IMR-90 (cell line): Measurements from ENCODE around the gene RAB25. TPM values are rescaled to one million over a fixed set of nuclear protein-coding genes. Genes with fewer than 3 reads are reported as not detected.

ENCODE experiments used
- ATAC-seq: fragments of 200-7000 bp; cut with Tn5 transposase; 2 replicates; pipeline ENCODE4 v1.9.1; 2020; ENCODE audit warnings: low read depth, mild to moderate bottlenecking, moderate library complexity
- BruUV-seq: library from RNA; stranded (reverse); fragments of 400-500 nt; replicated peaks from 2 replicates; lab custom pipeline; 2021; lab: Mats Ljungman, UMichigan
- CTCF ChIA-PET: fragments of 300-600 bp; formaldehyde crosslinking; extraction: SDS; loops from one replicate; lab custom pipeline; 2021; ENCODE audit warnings: antibody characterized with exemption; lab: Yijun Ruan, JAX
- POLR2A ChIA-PET: fragments of 300-600 bp; sonication (Branson Sonifier 250); formaldehyde crosslinking; loops from one replicate; lab custom pipeline; 2022; ENCODE audit warnings: antibody characterized with exemption; ENCODE audit not compliant: unreplicated experiment; lab: Charles Lee
- DNase-seq: peaks from one replicate; pipeline ENCODE4 v3.0.0; 2013
- H2AFZ ChIP-seq: replicated peaks from 2 replicates; pipeline ENCODE3; 2013; ENCODE audit warnings: low read length, mild to moderate bottlenecking; ENCODE audit not compliant: poor library complexity
- H2AK5ac ChIP-seq: 2 replicates; pipeline ENCODE4 v1.6.1; 2013; ENCODE audit warnings: low read depth, low read length, inconsistent platforms
- H2AK9ac ChIP-seq: replicated peaks from 2 replicates; pipeline ENCODE3; 2013; ENCODE audit warnings: mild to moderate bottlenecking, low read depth, low read length, moderate library complexity; ENCODE audit not compliant: poor library complexity
- H2BK120ac ChIP-seq: 2 replicates; pipeline ENCODE4 v1.6.1; 2013; ENCODE audit warnings: low read depth, low read length, inconsistent platforms
- H2BK15ac ChIP-seq: 3 replicates; pipeline ENCODE4 v1.6.1; 2013; ENCODE audit warnings: low read depth, low read length, inconsistent platforms
- H2BK20ac ChIP-seq: 2 replicates; pipeline ENCODE4 v1.6.1; 2013; ENCODE audit warnings: low read depth, mild to moderate bottlenecking, inconsistent platforms, low read length, moderate library complexity
- H2BK5ac ChIP-seq: 2 replicates; pipeline ENCODE4 v1.6.1; 2013; ENCODE audit warnings: mild to moderate bottlenecking, low read depth, low read length, inconsistent platforms; ENCODE audit not compliant: poor library complexity, severe bottlenecking
- H3K14ac ChIP-seq: replicated peaks from 2 replicates; pipeline ENCODE4 v1.6.1; 2013; ENCODE audit warnings: low read depth, low read length, inconsistent platforms
- H3K18ac ChIP-seq: 2 replicates; pipeline ENCODE4 v1.6.1; 2013; ENCODE audit warnings: low read depth, low read length, control low read depth
- H3K23ac ChIP-seq: 2 replicates; pipeline ENCODE4 v1.6.1; 2013; ENCODE audit warnings: low read depth, low read length, inconsistent platforms
- H3K27ac ChIP-seq: 2 replicates; pipeline ENCODE4 v1.5.1; 2013; ENCODE audit warnings: mild to moderate bottlenecking, control low read depth, low read length; ENCODE audit not compliant: insufficient read depth
- H3K27me3 ChIP-seq: 2 replicates; pipeline ENCODE4 v1.6.1; 2013; ENCODE audit warnings: low read length; ENCODE audit not compliant: control insufficient read depth, insufficient read depth
- H3K36me3 ChIP-seq: 2 replicates; pipeline ENCODE4 v1.6.1; 2013; ENCODE audit warnings: low read length, mixed read lengths; ENCODE audit not compliant: control insufficient read depth, insufficient read depth
- H3K4ac ChIP-seq: 2 replicates; pipeline ENCODE4 v1.6.1; 2013; ENCODE audit warnings: low read depth, low read length, inconsistent platforms
- H3K4me1 ChIP-seq: 2 replicates; pipeline ENCODE4 v1.6.1; 2013; ENCODE audit warnings: low read length, mixed read lengths; ENCODE audit not compliant: control insufficient read depth, insufficient read depth
- H3K4me2 ChIP-seq: 2 replicates; pipeline ENCODE4 v1.6.1; 2013; ENCODE audit warnings: low read depth, mild to moderate bottlenecking, control low read depth, low read length, moderate library complexity
- H3K4me3 ChIP-seq: 2 replicates; pipeline ENCODE4 v1.5.1; 2013; ENCODE audit warnings: low read depth, mild to moderate bottlenecking, control low read depth, low read length, moderate library complexity; ENCODE audit not compliant: insufficient read depth
- H3K56ac ChIP-seq: 2 replicates; pipeline ENCODE4 v1.6.1; 2013; ENCODE audit warnings: low read length, inconsistent platforms; ENCODE audit not compliant: insufficient read depth; ENCODE audit errors: extremely low read depth
- H3K79me1 ChIP-seq, 2 experiments: 2 replicates each; pipeline ENCODE4 v1.6.1; 2013; ENCODE audit warnings: low read length in 2 of 2, inconsistent platforms in 1 of 2, low read depth in 1 of 2
- H3K9ac ChIP-seq: 2 replicates; pipeline ENCODE4 v1.6.1; 2013; ENCODE audit warnings: low read depth, low read length, control low read depth
- H3K9me1 ChIP-seq: 2 replicates; pipeline ENCODE4 v1.6.1; 2013; ENCODE audit warnings: low read length, inconsistent platforms; ENCODE audit not compliant: insufficient read depth
- H3K9me3 ChIP-seq: 2 replicates; pipeline ENCODE4 v1.6.1; 2013; ENCODE audit warnings: low read length; ENCODE audit not compliant: control insufficient read depth, insufficient read depth
- H4K20me1 ChIP-seq: 2 replicates; pipeline ENCODE4 v1.6.1; 2013; ENCODE audit warnings: low read length, inconsistent platforms; ENCODE audit not compliant: insufficient read depth
- H4K5ac ChIP-seq: 2 replicates; pipeline ENCODE4 v1.6.1; 2013; ENCODE audit warnings: mild to moderate bottlenecking, low read depth, low read length, control low read depth
- H4K8ac ChIP-seq, 2 experiments: 2 replicates each; pipeline ENCODE4 v1.6.1; 2013; ENCODE audit warnings: low read depth in 2 of 2, low read length in 2 of 2, control low read depth in 1 of 2, inconsistent platforms in 1 of 2
- H4K91ac ChIP-seq: 2 replicates; pipeline ENCODE4 v1.6.1; 2013; ENCODE audit warnings: low read depth, low read length, inconsistent platforms; ENCODE audit not compliant: insufficient read depth
- CEBPB ChIP-seq: IDR thresholded peaks from 2 replicates; pipeline ENCODE4 v1.6.1; 2012; ENCODE audit warnings: low read depth, low read length, improper control_type of control experiment
- CHD1 ChIP-seq: IDR thresholded peaks from 2 replicates; pipeline ENCODE4 v1.6.1; 2012; ENCODE audit warnings: low read depth, low read length, improper control_type of control experiment
- CTCF ChIP-seq: conservative IDR thresholded peaks from 2 replicates; pipeline ENCODE4 v1.5.1; 2012; ENCODE audit warnings: mild to moderate bottlenecking, low read depth, low read length, improper control_type of control experiment
- MAZ ChIP-seq: IDR thresholded peaks from 2 replicates; pipeline ENCODE4 v1.6.1; 2012; ENCODE audit warnings: low read depth, mild to moderate bottlenecking, low read length, improper control_type of control experiment, moderate library complexity, borderline replicate concordance
- MXI1 ChIP-seq: IDR thresholded peaks from 2 replicates; pipeline ENCODE4 v1.6.1; 2012; ENCODE audit warnings: low read depth, mild to moderate bottlenecking, low read length, moderate library complexity, borderline replicate concordance
- NFE2L2 ChIP-seq: fragments of 150-350 bp; IDR thresholded peaks from 2 replicates; pipeline ENCODE4 v1.6.1; 2016; ENCODE audit warnings: low read depth, mild to moderate bottlenecking, low read length
- POLR2A ChIP-seq: IDR thresholded peaks from 2 replicates; pipeline ENCODE4 v1.6.1; 2012; ENCODE audit warnings: mild to moderate bottlenecking, low read depth, low read length
- RAD21 ChIP-seq: IDR thresholded peaks from 2 replicates; pipeline ENCODE4 v1.6.1; 2012; ENCODE audit warnings: low read length, improper control_type of control experiment
- RCOR1 ChIP-seq: IDR thresholded peaks from 2 replicates; pipeline ENCODE4 v1.6.1; 2012; ENCODE audit warnings: mild to moderate bottlenecking, low read length, improper control_type of control experiment; ENCODE audit not compliant: insufficient replicate concordance
- SMC3 ChIP-seq: fragments of 150-350 bp; IDR thresholded peaks from 2 replicates; pipeline ENCODE4 v1.6.1; 2016; ENCODE audit warnings: low read depth, mild to moderate bottlenecking, antibody characterized with exemption, low read length, moderate library complexity
- USF2 ChIP-seq: fragments of 150-350 bp; IDR thresholded peaks from 2 replicates; pipeline ENCODE4 v1.6.1; 2017; ENCODE audit warnings: mild to moderate bottlenecking, antibody characterized with exemption, low read length, low read depth
- WGBS, 2 experiments: methylation state at CpG; one replicate each; pipeline versions ENCODE4 v1.1.5 to v1.1.7; 2013; ENCODE audit warnings: missing lambda C conversion rate in 2 of 2; ENCODE audit not compliant: insufficient read length in 1 of 2; ENCODE audit errors: extremely low coverage in 2 of 2; 5-methylcytosine and 5-hydroxymethylcytosine counted together
- dilution Hi-C: fragments of 300-500 bp; cut with HindIII; formaldehyde crosslinking; loops from one replicate; pipeline ENCODE4 v1.14.3; 2018; ENCODE audit warnings: low sequenced_read_pairs; ENCODE audit not compliant: unreplicated experiment
- in situ Hi-C: fragments of 300-500 bp; cut with MboI; formaldehyde crosslinking; loops from 3 replicates; pipeline ENCODE4 v1.14.3; 2019; ENCODE audit warnings: low sequenced_read_pairs, inconsistent platforms, mixed read lengths
- intact Hi-C: fragments of 100-400 bp; cut with micrococcal nuclease; formaldehyde crosslinking; loops from 2 replicates; pipeline ENCODE4 v1.10.0; 2022
- polyA plus RNA-seq, 3 experiments: library from polyadenylated mRNA; depleted of rRNA; stranded (reverse); fragments of >200 nt; gene quantifications; 2 replicates each; pipeline ENCODE4 v1.2.3, GENCODE V29; 2012; ENCODE audit warnings: low replicate concordance in 1 of 3
- total RNA-seq: library from RNA; depleted of rRNA; stranded (reverse); fragments of >200 nt; gene quantifications from 2 replicates; pipeline ENCODE4 v1.2.3, GENCODE V29; 2012

The RAB25 gene
- total and polyA plus RNA-seq, 2 of the 4 experiments (the other 2 are of a cell fraction), result not detected

DNA sequence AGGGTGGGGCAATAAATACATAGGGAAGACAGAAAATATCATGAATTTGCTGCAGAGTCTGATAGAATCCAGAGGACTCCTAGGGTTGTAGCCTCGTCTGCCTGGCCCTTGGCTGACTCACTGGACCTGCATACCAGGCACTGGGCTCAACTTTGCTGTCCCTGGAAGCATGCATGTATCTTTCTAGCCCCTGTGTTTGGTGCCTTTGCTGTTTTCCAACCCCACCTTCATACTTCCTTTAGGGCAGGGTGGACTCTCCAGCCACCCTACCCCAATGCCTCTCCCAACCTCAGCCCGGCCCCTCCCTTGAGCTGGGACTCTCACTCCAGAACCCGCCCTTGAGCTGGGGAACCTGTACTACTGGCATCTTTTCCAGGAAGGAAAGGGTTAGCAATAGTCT, 1.2 kb downstream of the RAB25 start:
- no peak overlapping the region for H3K4me2 ChIP-seq
- POLR2A ChIA-PET, result no interaction called here
- no peak overlapping the region for H2BK15ac ChIP-seq
- no peak overlapping the region for H4K91ac ChIP-seq
- H3K14ac ChIP-seq, result no peak overlapping the region
- peak overlapping the region; percentile 41 for H2AFZ ChIP-seq
- H3K9me3 ChIP-seq, result no peaks in the 10 kb centered on the region
- intact Hi-C loops, result no loop called here
- H2AK9ac ChIP-seq, result no peak overlapping the region
- H3K4me3 ChIP-seq, result no peak overlapping the region
- H3K36me3 ChIP-seq, result peaks cover 5% of the 10 kb centered on the region
- H3K9ac ChIP-seq, result no peak overlapping the region
- no peak for TF ChIP-seq MAZ
- TF ChIP-seq RAD21, result no peak
- no peak for TF ChIP-seq POLR2A
- no peak for TF ChIP-seq CTCF
- TF ChIP-seq USF2, result no peak
- no peak for TF ChIP-seq RCOR1
- no peak for TF ChIP-seq NFE2L2
- no peak for TF ChIP-seq SMC3
- TF ChIP-seq CHD1, result no peak
- TF ChIP-seq MXI1, result no peak
- no peak for TF ChIP-seq CEBPB
- DNase-seq (peak; percentile 36), ATAC-seq (peak; percentile 75)
- no peak overlapping the region for H3K27ac ChIP-seq
- H3K79me1 ChIP-seq, result peaks cover 0 to 7% of the 10 kb centered on the region in 2 experiments; a peak in 2 of 4 replicates
- no TSS peak for BruUV-seq
- H3K23ac ChIP-seq, result no peak overlapping the region
- peaks cover 4% of the 10 kb centered on the region; the same call in 1 of the 2 replicates for H3K9me1 ChIP-seq
- H3K18ac ChIP-seq, result no peak overlapping the region
- H4K20me1 ChIP-seq, result no peaks in the 10 kb centered on the region
- H4K8ac ChIP-seq, result no peak overlapping the region
- no peak overlapping the region for H3K56ac ChIP-seq
- CTCF ChIA-PET, result interaction anchor here (0.7 kb wide), 1 partner anchor 36 kb away, joined by 4 read pairs; no protein-coding TSS in a partner anchor
- no peak overlapping the region for H2BK120ac ChIP-seq
- no peak overlapping the region for H3K4ac ChIP-seq
- no peak overlapping the region for H2BK20ac ChIP-seq
- H2AK5ac ChIP-seq, result no peak overlapping the region
- H4K5ac ChIP-seq, result no peak overlapping the region
- H2BK5ac ChIP-seq, result no peak overlapping the region
- in situ Hi-C loops, result no loop called here
- 38% methylated on average over 1 of the region's 3 CpGs; no CpG with 5 or more reads in 1 of the 2 experiments for WGBS, 2 experiments
- dilution Hi-C loops, result no loop called here
- no peaks in the 10 kb centered on the region for H3K27me3 ChIP-seq
- peaks cover 5% of the 10 kb centered on the region for H3K4me1 ChIP-seq
